CD4-positive, alpha-beta T cell treated with Interleukin-1 beta for 1 hour (primary cell): ENCODE measurements around the gene TACC2.

ENCODE experiments used
- DNase-seq, 2 donors: peaks; one replicate each; pipeline ENCODE4 v3.0.0-alpha.2; 2020 to 2022

Gene TACC2

GRCh38 chr10:122172361-122173008 is 183.5 kb downstream of the TACC2 start:
- no peak for DNase-seq

DNA sequence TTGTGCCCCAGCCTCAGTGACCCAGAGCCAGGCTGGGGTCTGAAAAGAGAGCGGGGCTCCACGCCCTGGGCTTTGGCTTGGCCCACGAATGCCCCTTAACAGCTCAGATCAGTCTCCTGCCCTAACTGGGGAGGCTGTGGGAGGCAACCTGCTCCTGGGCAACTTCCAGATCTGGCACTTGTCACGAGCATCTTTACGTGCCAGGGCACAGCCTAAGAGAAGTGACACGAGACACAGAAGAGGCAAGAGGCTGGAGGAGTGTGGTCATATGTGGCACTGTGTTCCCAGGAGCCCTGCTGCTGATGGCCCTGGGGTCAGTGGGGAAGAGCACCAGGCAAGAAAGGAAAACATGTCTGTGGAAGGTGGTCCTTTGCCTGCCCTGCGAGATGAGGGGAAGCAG is 184.4 kb downstream of the TACC2 start:
- DNase-seq = no peak

DNA sequence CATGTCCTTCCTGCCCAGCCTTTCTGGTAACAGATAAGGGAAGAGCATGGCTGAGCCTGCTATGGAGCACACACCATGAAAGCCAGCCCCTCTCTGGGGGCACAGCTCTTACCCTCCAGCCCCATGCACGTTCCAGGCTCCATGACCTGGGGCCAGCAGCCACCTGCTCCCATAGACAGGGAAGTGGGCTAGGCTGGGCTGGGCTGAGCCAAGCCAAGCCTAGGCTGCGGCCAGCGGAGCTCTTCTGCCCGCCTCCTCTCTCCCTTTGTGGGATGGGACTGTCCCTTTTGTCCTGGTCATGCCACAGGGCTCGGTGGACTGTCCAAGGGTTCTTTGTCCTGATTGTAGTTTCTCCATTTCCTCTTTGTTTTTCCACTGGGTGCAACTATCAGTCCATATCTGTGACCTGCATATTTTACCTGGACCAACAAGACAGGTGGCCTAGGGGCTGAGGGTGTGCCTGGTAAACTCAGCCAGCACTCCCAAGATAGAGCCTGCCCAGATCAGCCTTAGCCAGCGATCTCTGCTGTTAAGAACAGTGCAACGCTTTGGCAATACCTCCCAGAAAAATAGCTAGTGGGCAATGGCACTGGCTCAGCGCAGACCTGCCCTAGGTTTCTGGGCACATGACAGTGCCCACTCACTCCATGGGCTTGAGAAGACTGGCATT is 184.9 kb downstream of the TACC2 start:
- no peak for DNase-seq

DNA sequence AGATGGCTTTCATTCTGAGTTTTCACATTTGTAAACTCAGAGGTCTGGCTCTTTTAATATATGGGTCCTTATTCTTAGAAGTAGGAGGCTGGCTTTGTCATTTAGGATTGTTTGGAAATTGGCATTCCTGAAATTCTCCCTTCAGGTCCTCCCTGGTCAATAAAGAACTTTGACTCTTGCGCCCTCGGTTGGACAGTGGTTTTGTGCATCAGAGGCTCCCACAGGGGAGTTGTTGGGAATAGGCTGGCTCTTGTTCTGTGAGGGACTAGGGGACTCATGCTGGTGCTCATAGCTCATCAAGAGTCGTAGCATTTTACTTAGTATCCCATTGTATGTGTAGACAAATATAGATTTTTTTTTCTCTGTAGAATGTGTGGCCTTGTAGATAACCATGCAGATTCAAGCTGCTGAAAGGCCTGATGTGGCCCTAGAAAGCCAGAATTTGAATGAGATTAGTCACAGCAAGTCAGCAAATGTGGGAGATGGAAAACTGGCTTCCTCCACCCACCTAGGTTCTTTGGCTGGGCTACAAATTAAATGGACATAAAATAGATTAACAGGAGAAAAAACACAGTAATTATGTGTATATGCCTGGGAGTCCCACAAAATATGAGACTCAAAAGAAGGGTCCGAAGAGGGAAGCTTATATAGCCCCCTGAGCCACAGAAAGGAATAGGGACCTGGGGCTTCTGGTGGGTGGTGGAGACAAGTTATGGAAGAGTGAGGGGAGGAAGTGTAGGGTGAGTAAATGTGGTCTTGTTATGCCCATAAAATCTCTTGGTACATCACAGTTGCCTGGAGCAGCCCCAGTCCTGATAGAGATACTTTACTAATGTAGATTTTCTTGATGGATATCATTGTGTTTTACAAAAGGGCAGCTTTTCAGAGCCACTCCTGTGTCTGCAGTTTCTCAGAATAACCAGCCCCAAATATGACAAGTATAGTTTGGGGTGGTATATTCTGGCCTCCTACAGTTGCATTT is 187.6 kb downstream of the TACC2 start:
- DNase-seq = no peak

- no peak for DNase-seq
These were observed 189.7 kb downstream of the TACC2 start for GRCh38 chr10:122178655-122179054.

- DNase-seq = no peak
These were observed 192.2 kb downstream of the TACC2 start for GRCh38 chr10:122181041-122181732.

DNA sequence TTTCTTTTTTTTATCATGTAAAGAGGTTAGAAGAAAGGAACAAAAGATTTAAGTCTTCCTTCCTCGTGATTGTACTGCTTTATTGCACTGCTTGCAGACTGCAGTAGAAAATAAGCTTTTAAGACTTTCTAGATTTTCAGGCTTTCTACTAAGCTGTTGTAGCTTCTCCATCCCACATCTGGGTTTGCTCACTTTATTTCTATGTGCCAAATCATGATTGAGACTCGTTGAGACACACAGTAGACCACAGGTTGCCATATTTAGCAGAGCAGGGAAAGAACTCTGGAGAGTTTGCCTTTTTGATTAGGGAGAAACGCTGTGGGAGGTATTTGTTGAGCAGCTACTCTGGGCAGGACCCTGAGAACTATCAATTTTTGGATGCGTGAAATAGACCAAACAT is 192.9 kb downstream of the TACC2 start:
- no peak for DNase-seq

GRCh38 chr10:122182308-122182707 is 193.3 kb downstream of the TACC2 start:
- no peak for DNase-seq

- DNase-seq = no peak
These were observed 195.3 kb downstream of the TACC2 start for GRCh38 chr10:122184254-122184653.

DNA sequence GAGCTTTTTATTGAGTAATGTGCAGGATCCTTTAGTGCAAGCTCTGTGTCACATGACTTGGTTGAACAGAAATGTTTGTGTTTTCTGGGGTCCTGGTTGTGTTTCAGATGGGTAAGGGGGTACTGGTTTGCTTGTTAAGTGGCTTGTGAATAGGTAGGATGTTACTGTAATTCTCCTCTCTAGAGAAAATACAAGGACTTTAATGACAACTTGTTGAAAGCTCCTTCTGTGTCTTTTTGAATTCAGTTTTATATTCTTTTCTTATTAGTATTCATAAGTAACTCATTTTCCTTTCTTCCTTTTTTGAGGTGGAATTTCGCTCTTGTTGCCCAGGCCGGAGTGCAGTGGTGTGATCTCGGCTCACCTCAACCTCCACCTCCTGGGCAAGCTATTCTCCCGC is 196.7 kb downstream of the TACC2 start:
- no peak for DNase-seq

DNA sequence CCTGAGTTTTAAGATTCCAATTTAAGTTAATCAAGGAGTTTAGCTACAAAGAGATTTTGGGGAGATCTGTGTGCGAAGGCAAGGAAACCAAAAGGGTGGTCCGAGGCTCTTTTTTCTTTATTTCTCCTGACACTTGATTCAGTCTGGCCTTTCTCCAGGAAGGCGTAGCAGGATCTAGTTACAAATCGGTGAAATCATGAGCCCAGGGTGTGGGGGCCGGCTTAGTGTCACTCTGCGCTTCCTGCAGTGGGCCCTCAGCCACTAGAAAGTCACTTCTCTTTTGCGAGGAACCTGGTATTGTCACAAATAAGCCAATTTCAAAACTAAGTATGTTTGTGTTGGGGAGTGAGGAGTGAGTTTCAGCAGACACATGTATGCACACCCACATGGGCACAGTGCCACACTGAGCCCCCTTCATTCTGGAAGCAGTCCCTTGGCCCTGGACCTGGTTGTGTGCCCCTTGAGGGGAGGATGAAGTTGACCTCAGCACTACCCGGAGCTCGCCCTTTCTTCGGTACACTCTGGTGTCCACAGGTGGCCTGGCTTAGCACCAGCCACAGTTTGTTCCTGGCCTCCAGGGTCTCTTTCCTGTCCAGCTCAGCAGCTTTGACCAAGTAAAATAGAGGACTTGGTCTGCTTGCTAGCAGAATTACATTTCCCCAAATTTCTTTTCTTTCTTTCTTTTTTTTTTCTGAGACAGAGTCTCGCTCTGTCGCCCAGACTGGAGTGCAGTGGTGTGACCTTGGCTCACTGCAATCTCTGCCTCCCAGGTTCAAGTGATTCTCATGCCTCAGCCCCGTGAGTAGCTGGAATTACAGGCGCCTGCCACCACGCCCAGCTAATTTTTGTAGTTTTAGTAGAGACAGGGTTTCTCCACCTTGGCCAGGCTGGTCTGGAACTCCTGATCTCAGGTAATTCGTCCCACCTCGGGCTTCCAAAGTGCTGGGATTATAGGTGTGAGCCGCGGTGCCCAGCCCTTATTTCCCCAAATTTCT is 198.2 kb downstream of the TACC2 start:
- no peak for DNase-seq

GRCh38 chr10:122188706-122189105 is 199.7 kb downstream of the TACC2 start:
- no peak for DNase-seq

DNA sequence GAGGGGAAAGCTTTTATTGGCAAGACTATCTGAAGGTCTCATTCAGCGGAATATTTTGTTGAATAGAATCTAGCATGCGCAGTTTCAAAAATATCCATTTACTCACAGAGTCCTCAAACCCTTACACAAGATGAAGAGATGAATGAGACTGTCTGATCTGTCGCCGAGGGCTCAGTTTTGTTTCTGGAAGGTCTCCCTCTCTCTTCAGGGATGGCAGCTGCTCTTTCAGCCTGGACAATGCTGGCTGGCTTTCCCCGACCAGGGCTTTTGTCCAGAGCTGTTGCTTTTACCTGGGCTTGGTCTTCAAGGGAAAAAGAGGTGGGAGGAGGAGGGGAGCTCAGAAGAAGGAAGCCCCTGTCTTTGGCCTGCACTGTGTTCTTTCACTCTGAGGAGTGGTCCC is 200.2 kb downstream of the TACC2 start:
- no peak for DNase-seq

DNA sequence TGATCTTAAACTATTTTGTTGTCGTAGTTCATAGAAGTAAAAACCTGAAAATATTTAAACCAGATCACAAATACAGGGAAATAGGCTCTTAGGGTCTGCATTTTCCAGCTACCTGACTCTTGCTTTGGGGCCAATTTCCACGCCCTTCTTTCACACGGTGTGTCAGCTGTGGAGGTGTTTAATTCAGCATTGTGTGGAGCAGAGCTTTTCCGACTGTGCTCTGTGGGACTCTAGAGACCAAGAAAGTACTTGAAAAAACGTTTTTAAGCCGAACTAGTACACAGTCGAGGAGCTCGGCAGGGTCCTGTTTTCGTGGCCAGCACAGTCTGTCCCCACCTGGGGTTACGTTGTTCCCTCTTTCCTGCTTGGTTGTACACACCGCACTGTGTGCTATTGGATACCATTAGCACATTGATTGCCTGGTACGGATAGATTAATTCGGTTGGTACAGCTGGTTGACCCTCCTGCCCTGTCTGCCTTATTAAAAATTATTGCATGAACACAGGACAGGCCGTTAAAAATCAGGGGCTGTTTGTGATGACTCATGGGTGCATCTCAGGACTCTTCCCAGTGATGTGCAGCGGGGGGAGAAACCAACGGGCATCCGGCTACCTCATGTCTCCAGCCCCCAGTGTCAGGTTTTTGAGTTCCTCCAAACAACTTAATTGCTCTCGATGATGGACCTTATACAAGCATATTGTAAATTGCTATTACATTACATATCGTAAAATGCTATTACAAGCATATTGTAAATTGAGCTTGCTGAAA is 201.4 kb downstream of the TACC2 start:
- DNase-seq = no peak

- no peak for DNase-seq
These were observed 203.1 kb downstream of the TACC2 start for GRCh38 chr10:122191936-122192541.

DNA sequence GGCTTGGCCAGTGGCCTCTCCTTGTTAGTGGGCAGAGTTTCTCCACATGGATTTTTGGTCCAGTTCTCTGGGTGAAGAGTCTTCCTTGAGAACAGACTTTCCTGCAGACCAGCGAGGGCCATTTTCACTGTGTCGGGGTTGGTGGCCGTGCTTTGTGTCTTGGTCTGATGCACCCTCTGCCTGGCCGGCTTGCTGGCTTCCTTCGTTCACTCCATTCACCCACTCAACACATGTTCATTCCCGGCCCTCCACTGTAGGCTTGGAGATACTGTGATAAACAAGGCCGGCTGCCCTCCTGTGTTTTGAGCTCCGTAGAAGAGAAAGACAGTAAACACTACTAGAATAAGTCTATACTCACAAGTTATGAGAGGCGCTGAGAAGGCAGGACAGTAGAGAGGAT is 205.3 kb downstream of the TACC2 start:
- no peak for DNase-seq

GRCh38 chr10:122196218-122196617 is 207.3 kb downstream of the TACC2 start:
- no peak for DNase-seq

GRCh38 chr10:122197611-122198222 is 208.8 kb downstream of the TACC2 start:
- DNase-seq = no peak

- DNase-seq = no peak
These were observed 209.7 kb downstream of the TACC2 start for GRCh38 chr10:122198631-122199030.

GRCh38 chr10:122199070-122199469 is 210.1 kb downstream of the TACC2 start:
- DNase-seq = no peak
